ENCODE data around the gene ULK1.

The ULK1 gene
- 49.0 reads per million, percentile 67 among the genes with 10 or more reads in this experiment for total RNA-seq

GRCh38 chr12:131894313-131894860 lies at the start of gene ULK1:
TSS of gene ULK1 (plus strand) at chr12:131894622. CDS start at chr12:131895002, 380 bp downstream.
- DNase-seq = peak; percentile 88

- DNase-seq = no peak
Measured at GRCh38 chr12:131844656-131845055, 49.8 kb upstream of the ULK1 start.

- DNase-seq = no peak
Measured at GRCh38 chr12:131845121-131845520, 49.3 kb upstream of the ULK1 start.

GRCh38 chr12:131847456-131847855 lies 47.0 kb upstream of the ULK1 start:
- DNase-seq = no peak

GRCh38 chr12:131848753-131849152 lies 45.7 kb upstream of the ULK1 start:
- DNase-seq = no peak

- DNase-seq = no peak
Measured at GRCh38 chr12:131849700-131850553, 44.5 kb upstream of the ULK1 start.

- DNase-seq = no peak
Measured at GRCh38 chr12:131850856-131851559, 43.4 kb upstream of the ULK1 start.

- no peak for DNase-seq
Measured at GRCh38 chr12:131851741-131852550, 42.5 kb upstream of the ULK1 start.

GRCh38 chr12:131852551-131853299 lies 41.7 kb upstream of the ULK1 start:
- DNase-seq = no peak

- no peak for DNase-seq
Measured at GRCh38 chr12:131853832-131854797, 40.3 kb upstream of the ULK1 start.

- DNase-seq = no peak
Measured at GRCh38 chr12:131854861-131855476, 39.5 kb upstream of the ULK1 start.

- no peak for DNase-seq
Measured at GRCh38 chr12:131855521-131856142, 38.8 kb upstream of the ULK1 start.

- DNase-seq = no peak
Measured at GRCh38 chr12:131856366-131857097, 37.9 kb upstream of the ULK1 start.

GRCh38 chr12:131857908-131858850 lies 36.2 kb upstream of the ULK1 start:
- DNase-seq = no peak

- no peak for DNase-seq
Measured at GRCh38 chr12:131860472-131861260, 33.8 kb upstream of the ULK1 start.

GRCh38 chr12:131861261-131862083 lies 33.0 kb upstream of the ULK1 start:
- DNase-seq = no peak
